ENCODE measurements around the gene CDON. TPM values are rescaled to one million over a fixed set of nuclear protein-coding genes. Genes with fewer than 3 reads are reported as not detected.

Gene CDON
- total RNA-seq, 2 donors from 2014 or later, result 9.8 to 26.9 TPM

GRCh38 chr11:126006068-126006467 is 56.6 kb downstream of the CDON start:
- DNase-seq (ENCODE audit: low spot score), result no peak
- H3K4me1 ChIP-seq (replicated peaks), result no peaks in the 10 kb centered on the region
- H3K27me3 ChIP-seq (replicated peaks; ENCODE audit: insufficient read depth), result no peaks in the 10 kb centered on the region
- H3K27ac ChIP-seq, result no peak overlapping the region
- no peak for TF ChIP-seq POLR2A (IDR thresholded peaks at IDR 0.05)
- TF ChIP-seq, protein P1, sequence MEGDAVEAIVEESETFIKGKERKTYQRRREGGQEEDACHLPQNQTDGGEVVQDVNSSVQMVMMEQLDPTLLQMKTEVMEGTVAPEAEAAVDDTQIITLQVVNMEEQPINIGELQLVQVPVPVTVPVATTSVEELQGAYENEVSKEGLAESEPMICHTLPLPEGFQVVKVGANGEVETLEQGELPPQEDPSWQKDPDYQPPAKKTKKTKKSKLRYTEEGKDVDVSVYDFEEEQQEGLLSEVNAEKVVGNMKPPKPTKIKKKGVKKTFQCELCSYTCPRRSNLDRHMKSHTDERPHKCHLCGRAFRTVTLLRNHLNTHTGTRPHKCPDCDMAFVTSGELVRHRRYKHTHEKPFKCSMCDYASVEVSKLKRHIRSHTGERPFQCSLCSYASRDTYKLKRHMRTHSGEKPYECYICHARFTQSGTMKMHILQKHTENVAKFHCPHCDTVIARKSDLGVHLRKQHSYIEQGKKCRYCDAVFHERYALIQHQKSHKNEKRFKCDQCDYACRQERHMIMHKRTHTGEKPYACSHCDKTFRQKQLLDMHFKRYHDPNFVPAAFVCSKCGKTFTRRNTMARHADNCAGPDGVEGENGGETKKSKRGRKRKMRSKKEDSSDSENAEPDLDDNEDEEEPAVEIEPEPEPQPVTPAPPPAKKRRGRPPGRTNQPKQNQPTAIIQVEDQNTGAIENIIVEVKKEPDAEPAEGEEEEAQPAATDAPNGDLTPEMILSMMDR (IDR thresholded peaks at IDR 0.05), result no peak
- TF ChIP-seq POLR2AphosphoS5 (IDR thresholded peaks at IDR 0.05), result no peak
- 87% methylated on average over 4 of the region's 4 CpGs for WGBS
- no peaks in the 10 kb centered on the region for H3K36me3 ChIP-seq
- H3K4me3 ChIP-seq, result no peak overlapping the region
- H3K9me3 ChIP-seq, result no peaks in the 10 kb centered on the region
- intact Hi-C loops (cut with DNase I), result no loop called here

DNA sequence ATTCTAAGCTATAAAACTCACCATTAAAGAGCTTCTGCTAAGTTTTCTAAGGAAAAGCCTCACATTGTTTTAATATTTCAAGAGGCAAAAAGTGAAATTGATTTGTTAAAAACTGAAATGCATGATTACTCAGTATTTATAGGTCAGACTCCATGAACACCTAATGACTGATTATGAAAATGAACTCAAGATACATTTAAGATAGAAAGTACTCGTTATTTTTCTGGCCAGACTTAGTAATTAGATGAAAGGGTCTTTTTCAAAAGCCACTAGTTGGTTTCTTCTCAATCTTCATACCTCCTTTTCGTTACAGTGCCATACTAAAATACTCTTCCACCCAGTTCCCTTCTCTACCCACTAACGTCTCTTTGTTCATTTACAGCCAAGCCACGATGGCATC is 60.5 kb downstream of the CDON start:
- intact Hi-C loops (cut with DNase I), result no loop called here
- no peaks in the 10 kb centered on the region for H3K4me1 ChIP-seq (replicated peaks)
- no peaks in the 10 kb centered on the region for H3K9me3 ChIP-seq
- DNase-seq (ENCODE audit: low spot score), result no peak
- no peaks in the 10 kb centered on the region for H3K36me3 ChIP-seq
- no peak overlapping the region for H3K27ac ChIP-seq
- no peaks in the 10 kb centered on the region for H3K27me3 ChIP-seq (replicated peaks; ENCODE audit: insufficient read depth)
- H3K4me3 ChIP-seq, result no peak overlapping the region
- TF ChIP-seq, protein P1 (IDR thresholded peaks at IDR 0.05), result no peak
- TF ChIP-seq POLR2A (IDR thresholded peaks at IDR 0.05) (no peak), POLR2AphosphoS5 (IDR thresholded peaks at IDR 0.05) (no peak)
- WGBS, result 80% methylated on average over 4 of the region's 4 CpGs

DNA sequence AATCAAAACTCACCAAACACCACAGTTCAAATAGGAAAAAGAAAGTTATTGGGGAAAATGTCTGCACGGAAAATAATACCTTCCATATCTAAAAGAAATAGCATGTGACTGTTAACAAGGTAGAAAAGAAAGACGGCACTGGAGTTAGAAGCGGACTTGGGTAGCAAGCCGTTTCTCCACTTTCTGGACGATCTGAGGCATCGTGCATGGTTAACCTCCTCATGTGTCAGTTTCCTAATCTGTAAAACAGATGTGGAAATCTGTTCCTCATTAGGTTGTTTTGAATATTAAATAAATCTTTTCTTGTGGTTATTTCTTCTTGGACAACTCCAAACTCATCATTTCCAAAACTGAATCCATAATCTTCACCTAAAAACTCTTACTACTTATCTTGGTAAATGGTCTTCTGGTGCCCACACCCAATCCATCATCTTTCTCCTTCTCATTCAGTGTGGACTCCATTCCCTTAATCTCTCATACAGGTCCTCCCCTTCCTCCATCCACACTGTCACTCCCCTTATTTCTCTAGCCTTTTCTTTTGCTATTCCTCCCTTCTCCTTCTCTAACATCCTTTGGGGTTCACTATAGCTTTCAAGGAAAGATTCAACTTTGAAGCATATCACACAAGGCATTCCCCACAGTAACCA is 63.3 kb downstream of the CDON start:
- intact Hi-C loops (cut with DNase I), result no loop called here
- WGBS, result 86% methylated on average over 6 of the region's 6 CpGs
- no peak for DNase-seq (ENCODE audit: low spot score)
- Histone ChIP-seq H3K9me3 (no peaks in the 10 kb centered on the region), H3K36me3 (no peaks in the 10 kb centered on the region), H3K27ac (no peak overlapping the region), H3K27me3 (replicated peaks; ENCODE audit: insufficient read depth) (no peaks in the 10 kb centered on the region), H3K4me1 (replicated peaks) (no peaks in the 10 kb centered on the region), H3K4me3 (no peak overlapping the region)
- TF ChIP-seq POLR2A (IDR thresholded peaks at IDR 0.05), result no peak
- no peak for TF ChIP-seq POLR2AphosphoS5 (IDR thresholded peaks at IDR 0.05)
- TF ChIP-seq, protein P1 (IDR thresholded peaks at IDR 0.05), result no peak

DNA sequence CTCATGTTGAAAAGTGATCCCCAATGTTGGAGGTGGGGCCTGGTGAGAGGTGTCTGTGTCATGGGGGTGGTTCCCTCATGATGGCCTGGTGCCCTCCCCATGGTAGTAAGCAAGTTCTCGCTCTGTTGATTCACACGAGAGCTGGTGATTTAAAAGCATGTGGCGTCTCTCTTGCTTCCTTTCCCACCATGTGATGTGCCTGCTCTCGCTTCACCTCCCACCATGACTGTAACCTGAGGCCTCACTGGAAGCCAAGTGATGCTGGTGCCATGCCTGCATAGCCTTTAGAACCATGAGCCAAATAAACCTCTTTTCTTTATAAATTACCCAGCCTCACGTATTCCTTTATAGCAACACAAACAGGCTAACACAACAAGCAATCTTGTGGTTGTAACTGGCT is 64.4 kb downstream of the CDON start:
- no peak for DNase-seq (ENCODE audit: low spot score)
- H3K36me3 ChIP-seq, result no peaks in the 10 kb centered on the region
- TF ChIP-seq POLR2A (IDR thresholded peaks at IDR 0.05) (no peak), POLR2AphosphoS5 (IDR thresholded peaks at IDR 0.05) (no peak)
- TF ChIP-seq, protein P1 (IDR thresholded peaks at IDR 0.05), result no peak
- H3K27ac ChIP-seq, result no peak overlapping the region
- H3K27me3 ChIP-seq (replicated peaks; ENCODE audit: insufficient read depth), result no peaks in the 10 kb centered on the region
- intact Hi-C loops (cut with DNase I), result no loop called here
- no peaks in the 10 kb centered on the region for H3K9me3 ChIP-seq
- no peak overlapping the region for H3K4me3 ChIP-seq
- no peaks in the 10 kb centered on the region for H3K4me1 ChIP-seq (replicated peaks)
- WGBS, result 98% methylated on average over 5 of the region's 5 CpGs

GRCh38 chr11:125995313-125995712 is 67.4 kb downstream of the CDON start:
- H3K4me1 ChIP-seq (replicated peaks), result no peaks in the 10 kb centered on the region
- no peaks in the 10 kb centered on the region for H3K9me3 ChIP-seq
- H3K27me3 ChIP-seq (replicated peaks; ENCODE audit: insufficient read depth), result no peaks in the 10 kb centered on the region
- no peaks in the 10 kb centered on the region for H3K36me3 ChIP-seq
- no peak for DNase-seq (ENCODE audit: low spot score)
- no peak overlapping the region for H3K4me3 ChIP-seq
- TF ChIP-seq POLR2AphosphoS5 (IDR thresholded peaks at IDR 0.05) (no peak), POLR2A (IDR thresholded peaks at IDR 0.05) (no peak)
- TF ChIP-seq, protein P1 (IDR thresholded peaks at IDR 0.05), result no peak
- WGBS, result 30% methylated on average over 5 of the region's 5 CpGs
- intact Hi-C loops (cut with DNase I), result no loop called here
- no peak overlapping the region for H3K27ac ChIP-seq
